HT1080 (cell line): ENCODE data around the gene ZDHHC3. TPM values are rescaled to one million over a fixed set of nuclear protein-coding genes. Genes with fewer than 3 reads are reported as not detected.
"Not testable (repeated sequence)": the region's sequence is repeated elsewhere in the genome, so short reads cannot be mapped to it uniquely, and the experiment has no call there.

Source experiments
- DNase-seq: peaks from one replicate; pipeline ENCODE4 v3.0.0-alpha.2; 2015; ENCODE audit warnings: low read depth
- total RNA-seq: library from RNA; depleted of rRNA; stranded (reverse); fragments of >200 nt; shearing (Covaris generic); gene quantifications from 2 replicates; pipeline ENCODE4 v1.2.3, GENCODE V29; 2014

ZDHHC3 gene
- total RNA-seq, 1 experiment from 2014 or later, result 60.7 TPM

DNA sequence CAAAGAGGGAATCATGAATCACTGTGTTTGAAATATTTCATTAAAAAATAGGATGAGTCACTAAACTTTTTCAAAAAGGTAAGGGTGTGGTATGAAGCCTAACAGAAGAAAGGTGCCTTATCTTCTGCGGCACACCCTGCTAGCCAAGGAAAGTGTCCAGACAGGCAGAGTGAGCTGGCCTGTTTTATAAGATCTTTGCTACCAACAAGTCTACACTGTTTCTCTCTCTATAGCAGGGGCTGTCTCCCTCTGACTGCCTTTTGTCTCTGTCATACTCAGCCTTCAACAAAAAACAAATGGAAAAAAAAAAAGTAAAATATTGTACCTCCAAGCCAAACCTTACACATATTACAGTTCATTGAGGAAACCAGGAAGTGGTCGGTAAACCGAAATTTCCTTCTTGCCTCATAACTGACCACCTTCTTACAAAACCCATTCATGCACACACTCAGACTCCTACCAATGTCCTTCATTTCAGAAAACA, 9.1 kb downstream of the ZDHHC3 start:
- peak; percentile 37 for DNase-seq

DNA sequence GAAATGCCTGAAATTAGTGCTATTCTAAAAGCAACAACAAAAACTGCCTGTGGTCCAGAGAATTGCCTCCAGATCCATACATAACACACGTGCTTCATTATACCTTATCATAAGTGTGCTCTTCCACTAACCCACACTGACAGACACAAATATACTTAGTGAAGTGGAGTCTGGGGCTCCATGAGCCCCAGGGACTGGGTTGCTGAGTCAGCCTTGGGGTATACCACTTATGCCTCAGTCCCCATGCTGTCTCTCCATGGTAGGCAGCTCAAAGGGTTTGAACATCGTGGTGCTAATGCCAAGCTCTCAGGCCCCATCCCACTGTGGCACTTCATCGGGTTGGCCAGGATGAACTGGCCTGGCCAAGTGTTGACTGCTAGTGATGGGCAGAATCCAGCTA, 10.8 kb downstream of the ZDHHC3 start:
- DNase-seq, result no peak

DNA sequence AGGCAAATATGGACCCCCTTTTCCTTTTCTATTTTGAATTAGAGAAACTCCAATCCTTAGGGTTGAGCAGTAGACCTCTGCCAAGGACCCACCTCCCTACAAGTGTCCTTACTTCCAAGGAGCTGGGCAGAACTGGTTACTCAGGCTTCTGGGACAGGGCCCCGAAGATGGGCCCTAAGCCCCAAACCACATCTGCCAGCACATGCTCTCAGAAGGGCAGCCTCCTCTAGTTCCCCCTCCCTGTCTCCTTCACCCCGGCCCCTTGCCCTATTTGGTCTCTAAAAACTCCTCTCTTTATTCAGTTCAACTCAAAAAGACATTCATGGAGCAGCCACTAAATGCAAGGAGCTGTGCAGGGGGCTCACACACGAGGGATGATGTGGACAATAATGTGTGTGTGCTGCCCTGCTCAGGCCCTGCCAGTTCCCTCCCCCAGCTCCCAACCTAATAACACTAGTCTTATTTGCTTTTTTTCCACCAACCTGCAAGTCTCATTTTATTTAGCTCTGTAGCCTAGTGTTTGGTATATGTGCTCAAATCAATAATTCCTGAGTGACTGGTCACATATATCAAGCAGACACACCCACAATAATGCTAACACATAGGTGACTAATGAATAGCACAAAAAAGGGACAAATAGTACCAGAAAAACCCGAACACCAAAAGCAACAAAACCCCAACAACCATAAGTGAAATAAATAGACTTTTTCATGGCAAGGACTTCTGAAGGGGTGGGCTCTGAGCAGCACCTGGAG, 12.2 kb downstream of the ZDHHC3 start:
- no peak for DNase-seq

DNA sequence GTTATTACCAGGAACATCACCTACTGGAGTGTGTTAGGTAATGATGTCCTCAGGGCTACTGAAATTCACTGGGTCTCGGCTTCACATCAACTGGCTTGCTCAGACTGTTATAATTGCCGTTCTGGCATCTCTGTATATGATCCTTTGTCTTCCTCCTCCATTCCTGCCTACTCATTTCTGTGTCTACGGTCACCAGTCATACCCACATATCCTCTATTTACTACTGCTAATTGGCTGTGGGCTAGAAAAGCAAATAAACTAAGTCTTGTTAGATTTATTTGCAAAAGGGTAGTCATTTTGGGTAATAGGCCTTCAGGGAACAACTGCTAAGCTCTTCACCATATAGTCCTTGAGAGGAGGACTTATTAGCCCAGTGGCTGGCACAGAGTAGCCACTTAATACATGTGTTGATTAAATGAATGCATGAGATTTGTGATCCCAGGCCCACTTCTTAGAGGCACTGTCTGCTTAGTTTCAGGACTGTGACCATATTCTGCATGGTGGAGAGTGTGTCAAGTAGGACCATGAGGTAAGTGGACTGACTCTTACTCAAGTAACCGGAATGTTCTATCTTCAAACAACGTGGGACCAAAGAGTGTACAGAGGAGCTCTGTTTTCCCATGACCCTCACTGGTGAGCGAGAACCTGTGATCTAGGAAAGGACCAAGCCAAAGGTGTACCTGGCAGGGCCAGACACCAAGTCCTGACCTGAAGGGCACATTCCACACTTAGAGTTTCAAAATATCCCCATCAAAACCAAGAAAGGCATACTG, 13.2 kb downstream of the ZDHHC3 start:
- DNase-seq, result no peak

DNA sequence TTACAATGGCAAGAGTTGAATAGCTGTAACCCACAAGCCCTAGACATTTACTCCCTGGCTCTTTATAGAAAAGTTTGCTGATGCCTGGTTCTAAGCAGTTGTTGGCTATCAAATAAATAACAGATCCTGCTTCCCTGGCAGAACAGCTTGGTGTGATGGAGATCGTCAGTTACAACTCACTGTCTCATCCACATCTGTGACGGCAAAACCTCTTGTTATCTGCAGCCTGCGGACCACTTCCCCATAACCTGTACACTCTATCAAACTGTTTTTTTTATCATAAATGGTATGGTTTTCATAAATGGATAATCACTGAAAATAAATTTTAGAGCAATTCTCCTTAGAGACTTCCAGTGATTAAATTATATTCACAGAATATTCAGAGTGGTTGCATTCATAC, 14.1 kb downstream of the ZDHHC3 start:
- no peak for DNase-seq

DNA sequence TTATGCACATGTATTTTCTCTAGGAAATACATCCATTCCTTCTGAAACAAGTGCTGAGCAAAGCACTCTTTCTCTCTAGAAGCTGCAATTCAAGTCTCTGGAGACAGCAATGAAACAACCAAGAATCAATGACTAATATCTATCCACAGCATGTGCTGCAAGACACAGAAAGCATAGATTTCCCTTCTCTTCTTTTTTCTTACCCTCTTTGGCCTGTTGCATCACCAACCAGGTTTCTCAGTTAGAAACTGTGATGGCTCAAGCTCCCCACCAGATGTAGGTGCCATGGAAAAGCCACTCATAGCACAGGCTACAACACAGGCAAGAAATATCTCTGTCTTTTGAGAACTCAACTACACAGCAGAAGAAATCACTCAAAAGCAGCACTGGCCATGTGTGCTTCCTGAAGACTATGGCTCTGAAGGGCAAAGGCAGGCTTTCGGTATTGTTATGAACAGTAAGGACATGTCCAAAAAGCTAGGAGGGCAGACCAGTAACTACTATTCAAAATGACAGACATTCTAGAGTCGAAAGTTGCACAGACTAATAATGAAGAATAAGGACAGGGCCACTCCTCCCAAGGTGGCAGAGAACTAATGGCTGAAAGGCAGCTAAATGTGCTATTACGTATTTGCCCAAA, 15.5 kb downstream of the ZDHHC3 start:
- no peak for DNase-seq

DNA sequence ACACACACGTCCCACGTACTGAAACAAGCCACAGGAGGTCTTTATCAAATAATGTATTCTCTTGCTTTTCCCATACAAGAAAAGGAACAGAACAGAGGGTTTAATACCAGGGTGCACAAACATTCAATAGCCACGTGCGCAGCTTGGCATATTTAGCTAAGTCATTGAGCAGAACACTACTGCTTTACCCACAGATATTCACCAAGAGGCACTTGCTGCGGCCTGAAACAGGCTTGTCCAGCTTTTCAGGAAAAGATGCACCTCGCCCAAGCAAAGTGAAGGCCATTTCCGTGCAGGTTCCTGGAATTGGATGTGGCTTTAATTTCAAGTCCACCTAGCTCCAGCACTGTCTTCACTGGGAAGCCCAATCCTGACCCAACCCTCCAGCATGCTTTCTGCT, 17.6 kb downstream of the ZDHHC3 start:
- DNase-seq, result no peak

DNA sequence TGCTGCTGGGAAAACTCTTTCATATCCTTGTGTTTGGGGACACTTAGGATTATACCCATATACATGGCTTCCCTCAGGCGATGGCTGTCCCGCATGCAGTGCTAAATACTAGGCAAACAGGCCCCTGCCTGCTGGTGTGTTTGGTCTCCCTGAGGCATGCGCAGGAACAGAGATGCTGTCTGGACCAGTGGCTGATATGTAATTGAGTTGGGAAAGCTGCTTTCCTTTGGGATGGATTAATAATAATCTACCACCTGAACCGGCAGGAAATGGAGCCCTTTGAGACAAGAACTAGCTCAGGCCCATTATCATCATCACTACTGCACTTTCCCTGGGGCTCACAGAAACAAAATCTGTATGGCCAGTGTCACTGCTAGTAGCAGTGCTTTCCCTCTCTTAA, 18.0 kb downstream of the ZDHHC3 start:
- DNase-seq, result no peak

DNA sequence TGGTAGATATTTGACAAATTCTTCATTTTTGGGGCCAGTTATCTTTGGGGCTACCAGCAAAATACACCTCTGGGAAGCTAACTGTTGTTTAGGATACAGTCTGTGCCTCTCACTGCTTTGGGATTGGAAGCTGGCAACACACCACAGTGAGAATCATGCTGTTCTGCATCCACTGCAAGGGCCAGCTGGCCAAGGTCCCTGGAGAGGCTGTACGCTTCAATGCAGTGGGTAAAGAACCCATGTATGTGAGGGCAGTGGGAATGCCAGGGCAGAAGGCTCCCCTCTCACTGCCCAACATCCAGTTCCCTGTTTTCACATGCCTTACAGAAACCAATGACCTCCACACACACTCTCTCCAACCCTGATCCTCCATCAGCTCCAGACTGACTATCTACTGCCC, 20.1 kb downstream of the ZDHHC3 start:
- no peak for DNase-seq

DNA sequence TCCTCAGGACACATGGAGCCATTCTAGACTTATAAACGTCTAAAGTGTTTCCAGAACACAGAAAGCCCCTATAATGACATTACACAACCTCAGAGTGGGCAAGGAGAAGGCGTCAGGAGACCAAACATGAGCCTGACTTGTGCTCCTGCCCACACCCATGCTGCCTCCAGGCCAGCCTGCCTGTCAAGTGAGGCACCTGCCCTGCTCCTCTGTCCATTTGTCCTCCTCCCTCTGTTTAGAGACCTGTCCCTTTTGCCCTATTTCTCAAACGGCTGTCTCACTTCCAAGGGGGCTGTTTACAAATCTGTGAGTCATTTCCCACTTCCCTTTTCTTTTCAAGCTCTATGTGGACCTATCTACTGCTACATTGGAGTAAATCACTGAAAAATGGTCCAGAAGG, 21.0 kb downstream of the ZDHHC3 start:
- DNase-seq, result peak; percentile 79

DNA sequence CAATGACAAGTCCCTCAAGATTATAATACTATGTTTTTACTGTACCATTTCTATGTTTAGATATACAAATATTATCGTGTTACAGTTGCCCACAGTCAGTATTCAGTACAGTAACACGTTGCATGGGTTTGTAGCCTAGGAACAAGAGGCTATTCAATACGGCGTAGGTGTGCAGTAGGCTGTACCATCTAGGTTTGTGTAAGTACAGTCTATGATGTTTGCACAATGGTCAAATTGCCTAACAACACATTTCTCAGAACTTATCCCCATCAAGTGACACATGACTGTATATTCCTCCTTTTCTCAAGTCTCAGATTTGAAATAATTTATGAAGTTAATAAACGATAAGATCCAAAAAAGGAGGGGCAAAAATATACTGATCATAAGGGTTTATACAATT, 21.7 kb downstream of the ZDHHC3 start:
- no peak for DNase-seq

DNA sequence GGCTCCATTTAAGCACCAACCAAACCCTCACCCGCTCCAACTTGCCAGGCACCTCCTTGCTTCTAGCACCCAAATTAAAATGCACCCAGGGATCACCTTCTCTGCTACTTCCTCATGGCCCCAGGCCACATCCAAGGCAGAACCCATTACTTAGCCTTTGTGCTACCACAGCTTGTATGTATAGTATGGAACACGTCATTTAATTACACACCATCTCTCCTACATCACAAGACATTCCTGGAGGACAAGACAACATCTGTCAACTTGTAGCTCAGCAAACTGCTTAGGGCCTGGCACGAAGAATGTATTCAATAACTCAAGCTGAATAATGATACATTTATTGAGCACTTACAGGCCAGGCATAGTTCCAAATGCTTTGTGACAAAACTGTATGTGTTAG, 23.3 kb downstream of the ZDHHC3 start:
- no peak for DNase-seq

DNA sequence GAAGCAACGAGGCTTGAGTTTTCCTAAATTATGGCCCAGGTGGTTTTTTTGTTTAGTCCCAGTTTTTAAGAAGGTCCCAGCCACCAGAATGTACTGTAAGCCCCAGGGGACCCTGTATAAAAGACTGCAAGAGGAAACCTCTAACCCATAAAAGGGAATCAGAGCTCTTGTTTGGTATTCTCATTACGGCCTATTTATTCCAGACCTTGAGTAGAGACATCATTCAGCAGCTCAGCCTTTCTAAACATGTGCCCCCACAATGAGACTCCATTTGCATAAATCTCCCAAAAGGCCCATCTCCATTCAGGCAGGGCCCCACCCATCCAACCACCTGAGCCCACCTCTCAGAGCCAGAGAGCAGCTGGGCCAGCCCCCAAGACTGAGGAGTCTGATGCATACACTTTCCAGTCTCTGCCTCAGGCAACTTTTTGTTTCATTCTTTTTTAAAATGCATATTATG, 25.7 kb downstream of the ZDHHC3 start:
- no peak for DNase-seq

DNA sequence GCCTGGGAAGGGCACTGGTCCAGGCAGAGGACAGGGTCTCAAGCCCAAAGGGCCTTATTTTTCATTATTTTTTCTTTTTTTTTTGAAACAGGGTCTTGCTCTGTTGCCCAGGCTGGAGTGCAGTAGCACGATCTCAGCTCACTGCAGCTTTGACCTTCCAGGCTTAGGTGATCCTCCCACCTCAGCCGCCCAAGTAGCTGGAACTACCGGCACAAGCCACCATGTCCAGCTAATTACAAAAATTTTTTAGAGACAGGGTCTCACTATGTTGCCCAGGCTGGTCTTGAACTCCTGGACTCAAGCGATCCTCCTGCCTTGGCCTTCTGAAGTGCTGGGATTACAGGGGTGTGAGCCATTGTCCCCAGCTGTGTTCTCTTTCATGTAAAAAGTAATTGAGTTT, 26.2 kb downstream of the ZDHHC3 start:
- DNase-seq, result not testable (repeated sequence)

DNA sequence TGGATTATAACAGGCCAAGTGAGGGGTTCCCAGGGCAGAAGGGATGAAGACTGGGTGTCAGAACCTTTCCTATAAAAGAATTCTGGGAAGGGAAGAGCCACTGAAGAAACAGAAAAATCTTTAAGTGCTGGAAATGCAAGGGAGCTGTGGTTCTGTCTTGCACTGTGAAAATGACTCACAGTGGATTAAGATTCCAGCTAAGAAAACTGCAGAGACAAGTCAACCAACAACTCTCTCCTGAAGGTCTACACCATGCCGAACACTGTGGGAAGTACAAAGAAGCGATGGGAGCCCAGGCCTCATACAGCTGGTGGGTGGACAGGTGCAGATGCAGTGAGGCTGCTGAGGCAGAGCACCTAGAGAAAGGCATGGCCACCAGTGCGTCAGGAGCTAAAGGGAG, 27.7 kb downstream of the ZDHHC3 start:
- no peak for DNase-seq

DNA sequence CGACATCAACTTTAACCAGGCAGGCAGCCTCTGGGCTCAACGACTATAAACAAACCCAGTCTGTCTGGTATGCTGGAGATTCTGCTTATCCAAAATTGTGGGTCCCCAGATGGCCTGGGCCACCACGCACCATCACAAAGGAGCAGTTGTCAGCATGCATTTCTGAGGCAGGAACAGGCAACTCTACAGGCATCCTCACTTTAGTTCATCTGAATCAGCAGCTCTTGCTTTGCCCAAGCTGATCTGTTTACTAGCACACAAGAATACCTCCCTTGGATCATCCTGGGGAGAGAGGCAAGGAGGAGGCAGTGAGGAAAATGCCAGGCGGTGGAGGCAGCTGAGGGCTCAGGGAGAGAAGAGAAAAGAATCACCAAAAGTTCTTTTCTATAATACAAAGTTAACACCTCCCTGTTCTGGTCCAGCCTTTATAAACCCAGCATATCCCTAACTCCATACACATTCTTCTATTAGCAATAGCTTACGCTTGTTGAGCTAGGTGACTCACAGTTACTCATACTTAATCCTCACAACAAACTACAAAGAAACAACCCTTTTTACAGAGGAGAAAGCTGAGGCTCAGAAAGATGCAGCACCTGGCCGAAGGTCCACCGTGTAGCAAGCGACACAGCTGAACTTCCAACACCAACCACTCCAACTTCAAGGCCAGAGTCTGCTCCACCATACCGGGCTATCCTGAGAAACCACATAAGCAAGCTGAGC, 33.6 kb downstream of the ZDHHC3 start:
- peak; percentile 69 for DNase-seq

DNA sequence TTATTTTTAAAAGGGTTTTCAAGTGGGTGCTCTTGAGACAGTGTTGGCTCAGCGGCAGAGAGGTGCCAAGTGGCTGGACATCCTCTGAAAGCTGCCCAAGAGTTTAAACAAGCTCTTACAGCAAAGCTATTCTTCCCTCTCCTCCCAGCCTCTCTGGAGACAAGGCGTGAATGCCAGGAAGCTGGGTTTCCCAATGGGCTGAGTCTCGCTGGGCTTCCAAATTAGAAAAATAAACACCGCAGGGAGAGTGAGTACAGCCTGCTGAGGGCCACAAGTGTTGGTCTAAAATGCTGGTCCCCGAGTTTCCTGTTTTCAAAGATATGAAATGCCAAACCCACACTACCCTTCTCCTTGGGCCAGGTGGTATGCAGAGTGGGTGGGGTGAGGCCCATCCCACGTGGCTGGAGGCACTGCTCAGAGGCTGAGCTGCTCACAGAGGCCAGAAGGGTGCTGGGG, 36.4 kb downstream of the ZDHHC3 start:
- DNase-seq, result no peak

DNA sequence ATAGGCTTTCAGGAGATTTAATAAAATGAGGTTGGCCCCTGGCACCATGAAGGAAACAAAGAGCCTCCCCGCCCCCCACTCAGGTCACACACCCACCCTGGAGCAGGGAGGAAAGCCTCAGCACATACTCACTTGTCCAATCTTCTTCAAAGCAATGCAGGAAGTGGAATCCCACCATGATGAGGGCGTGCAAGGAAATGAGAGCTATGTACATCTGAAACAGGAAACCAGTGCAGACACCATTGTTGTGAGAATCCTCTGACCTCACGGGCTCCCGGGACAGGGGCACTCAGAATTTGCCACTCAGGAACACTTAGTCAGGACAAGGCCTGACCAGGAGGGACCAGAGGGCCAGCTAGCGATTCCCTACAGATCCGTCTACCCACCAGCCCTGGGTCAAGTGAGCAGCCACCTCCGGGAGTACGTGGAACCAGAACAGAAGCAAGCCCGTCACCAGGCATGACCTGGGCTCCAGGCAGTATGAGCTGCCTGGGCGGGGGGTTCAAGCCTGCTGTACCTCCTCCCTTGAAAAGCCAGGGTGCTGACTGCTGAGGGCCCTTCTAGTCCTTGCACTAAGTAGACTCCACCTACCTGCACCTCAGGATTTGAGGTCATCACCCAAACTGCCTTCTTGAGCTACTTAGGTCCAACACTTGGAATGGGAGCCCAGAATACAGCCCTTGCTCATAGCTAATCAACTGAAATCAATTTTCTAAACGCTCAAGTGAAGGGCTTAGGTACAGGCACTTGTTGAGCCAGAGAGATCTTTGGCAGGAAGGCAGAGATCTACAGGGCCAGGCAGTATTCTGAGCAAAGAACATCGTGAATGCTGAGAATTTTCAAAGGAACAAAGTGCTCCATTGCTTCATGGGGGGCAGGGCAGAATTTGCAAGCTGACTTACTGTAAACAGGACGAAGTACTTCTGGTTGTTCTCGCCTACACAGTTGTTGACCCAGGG, 42.7 kb downstream of the ZDHHC3 start:
- no peak for DNase-seq

DNA sequence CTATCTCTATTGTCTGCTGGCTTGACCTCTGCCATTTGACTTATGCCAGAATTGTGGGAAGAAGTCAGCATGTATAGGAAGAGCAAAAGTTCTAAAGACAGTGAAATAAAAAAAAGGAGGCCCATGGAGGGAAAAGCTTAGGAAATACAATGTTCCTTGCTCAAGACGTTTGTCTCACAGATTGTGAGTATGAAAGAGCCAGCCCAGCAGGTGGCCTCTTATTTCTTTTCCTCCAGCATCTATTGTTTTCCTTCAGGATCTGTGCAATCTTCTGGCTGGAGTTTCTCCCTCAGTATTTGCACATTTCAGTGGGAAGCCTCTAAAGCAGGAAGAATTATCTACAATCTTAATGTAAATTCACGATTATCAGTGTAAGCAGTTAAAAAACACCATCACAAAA, 43.7 kb downstream of the ZDHHC3 start:
- DNase-seq, result no peak

DNA sequence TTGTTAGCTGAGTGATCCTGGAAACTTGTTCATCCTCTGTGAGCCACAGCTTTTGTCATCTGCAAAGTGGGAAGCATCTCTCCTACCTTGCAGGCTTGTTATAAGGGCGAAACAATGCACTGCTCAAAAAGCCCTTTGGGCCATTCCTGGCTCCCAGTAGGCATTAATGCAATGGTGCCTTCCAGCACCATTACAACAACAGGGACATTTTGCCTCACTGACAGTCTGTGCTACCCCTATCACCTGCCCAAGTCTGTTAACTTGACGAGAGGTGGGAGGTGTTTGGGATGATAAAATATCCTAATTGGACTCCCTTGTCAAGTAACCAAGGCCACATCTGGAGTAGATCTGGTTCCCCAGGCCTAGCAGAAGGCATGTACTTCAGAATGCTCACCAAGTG, 44.2 kb downstream of the ZDHHC3 start:
- DNase-seq, result no peak
